ENCODE measurements around the gene LOC101059915.
A peak's percentile ranks its signal among the peaks of the same experiment; 100 is the strongest.

LOC101059915 gene

DNA sequence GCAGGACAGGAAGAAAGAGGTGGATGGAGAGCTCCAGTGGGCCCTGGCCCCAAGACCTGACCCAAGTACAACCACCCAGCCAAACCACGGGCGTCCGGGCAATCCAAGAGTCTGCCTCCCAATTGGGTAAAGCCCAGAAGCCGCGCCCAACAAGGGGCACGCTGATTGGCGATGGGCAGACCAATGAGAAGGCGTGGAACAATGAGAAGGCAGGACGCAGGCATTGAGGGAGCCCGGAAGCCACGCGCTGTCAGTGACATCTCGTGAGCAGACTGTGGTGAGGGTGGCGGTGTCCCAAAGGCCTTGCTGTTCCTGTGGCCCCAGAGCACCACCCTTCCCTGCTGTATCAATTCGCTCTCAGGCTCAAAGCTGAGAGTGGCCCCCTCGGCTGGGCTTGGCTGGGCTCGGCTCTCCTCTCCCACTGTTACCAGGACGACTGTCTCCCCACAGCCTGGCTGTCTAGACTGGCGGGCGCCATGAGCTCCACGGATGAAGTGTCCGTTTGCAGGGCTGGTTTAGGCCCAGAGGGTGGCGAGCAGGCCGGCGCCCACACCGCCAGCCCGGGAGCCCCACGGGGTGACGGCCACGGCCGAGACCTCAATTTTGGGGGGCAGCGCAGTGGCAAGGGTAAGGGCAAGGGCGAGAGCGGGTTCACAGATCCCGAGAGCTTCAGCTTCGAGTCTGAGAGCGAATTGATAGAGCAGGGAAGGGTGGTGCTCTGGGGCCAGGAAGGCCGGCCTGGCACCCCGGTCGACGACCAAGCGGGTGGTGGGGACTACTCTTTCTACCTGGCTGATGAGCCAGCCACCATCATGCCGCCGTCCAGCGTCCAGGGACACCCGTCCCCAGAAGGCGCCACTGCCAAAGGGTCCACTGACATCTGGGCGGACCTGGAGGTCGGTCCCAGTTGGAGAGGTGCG is at the start of gene LOC101059915:
Gene LOC101059915, plus strand, starts transcription at position 219 of the 920 bp plus-strand sequence.
- DNase-seq = no peak

- DNase-seq = no peak
These were observed 49.6 kb upstream of the LOC101059915 start for GRCh38 chrX:71617742-71618141.

DNA sequence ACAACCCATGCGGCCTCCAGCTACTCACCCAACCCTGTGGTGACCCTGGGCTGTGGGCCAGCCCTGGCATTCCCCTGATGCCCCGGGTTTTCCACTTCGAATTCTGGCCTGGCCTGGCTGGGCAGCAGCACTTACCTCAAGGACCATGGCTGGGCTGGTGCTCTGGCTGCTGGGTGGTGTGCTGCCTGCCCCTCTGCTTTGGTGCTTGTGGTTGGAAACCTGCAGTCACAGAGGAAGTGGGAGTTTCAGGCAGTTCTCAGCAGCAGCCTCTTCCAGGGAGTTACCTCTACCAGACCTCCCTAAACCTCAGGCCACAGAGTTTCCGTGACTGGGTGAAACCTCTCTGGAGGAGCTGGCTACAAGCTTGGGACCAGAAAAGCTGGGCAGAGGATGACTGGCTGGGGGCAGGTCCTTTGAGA is 49.0 kb upstream of the LOC101059915 start, which contains the start of gene CXCR3:
Gene CXCR3, minus strand, starts transcription at position 209 of the 419 bp plus-strand sequence. Its CDS starts 62 bp downstream, at position 147.
- peak; percentile 60 for DNase-seq

- no peak for DNase-seq
These were observed 48.6 kb upstream of the LOC101059915 start for GRCh38 chrX:71618787-71619186.

DNA sequence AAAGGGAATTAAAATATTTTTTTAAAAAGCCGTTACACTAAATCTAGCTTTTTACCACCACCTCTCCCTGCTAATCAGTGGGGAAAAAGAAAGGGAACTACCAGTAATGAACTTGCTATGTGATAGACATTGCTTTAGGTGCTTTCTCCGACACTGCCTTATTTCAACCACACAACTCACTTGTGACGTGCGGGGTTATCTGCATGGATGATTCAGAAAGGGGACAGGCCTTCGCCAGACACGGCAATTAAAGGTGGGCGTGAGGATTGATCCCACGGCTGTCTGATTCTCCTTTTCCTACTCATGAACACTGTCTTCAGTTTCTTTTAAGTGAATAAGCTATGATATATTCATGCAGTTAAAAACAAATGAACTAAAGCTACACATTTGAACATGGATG is 48.2 kb upstream of the LOC101059915 start:
- peak; percentile 62 for DNase-seq

DNA sequence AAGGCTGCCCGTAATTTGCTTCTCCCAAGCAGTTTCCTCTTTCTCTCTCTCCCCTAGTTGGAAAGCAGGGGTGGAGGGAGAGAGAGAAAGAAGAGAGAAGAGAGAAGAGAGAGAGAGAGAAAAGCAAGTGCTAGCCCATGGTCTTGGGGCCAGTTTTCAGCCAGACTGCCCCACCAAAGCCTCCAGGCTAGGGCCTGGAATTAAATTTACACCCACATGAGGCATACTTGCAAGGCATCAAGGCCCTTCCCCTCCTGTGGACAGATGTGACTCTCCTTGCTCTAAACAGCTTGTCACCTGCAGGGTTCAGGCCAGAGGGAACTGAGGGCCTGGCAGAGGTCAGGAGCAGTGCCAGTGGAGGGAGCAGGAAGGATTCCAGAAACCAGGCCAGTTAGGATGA is 47.4 kb upstream of the LOC101059915 start:
- DNase-seq = no peak

GRCh38 chrX:71621603-71622002 is 45.7 kb upstream of the LOC101059915 start:
- DNase-seq = no peak

- DNase-seq = no peak
These were observed 45.2 kb upstream of the LOC101059915 start for GRCh38 chrX:71622032-71622575.

GRCh38 chrX:71622576-71623450 is 44.5 kb upstream of the LOC101059915 start:
- peak; percentile 87 for DNase-seq

DNA sequence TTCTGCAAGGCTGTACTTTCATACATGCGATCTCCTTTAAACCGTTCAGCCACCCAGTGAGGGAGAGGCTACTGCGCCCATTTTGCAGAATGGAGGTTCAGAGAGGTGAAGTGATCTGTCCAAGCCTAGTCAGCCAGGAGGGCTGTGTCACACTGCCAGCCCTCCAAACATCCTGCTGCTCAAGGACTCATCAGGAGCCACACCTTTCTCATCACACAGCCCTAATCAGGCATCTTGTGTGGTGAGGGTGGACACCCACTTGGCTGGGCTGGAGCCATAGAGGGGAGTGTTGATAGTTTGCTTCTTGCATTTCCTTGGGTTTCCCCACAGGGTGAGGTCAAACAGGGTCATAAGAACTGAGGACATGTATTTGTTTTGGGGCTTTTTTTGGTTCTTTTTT is 43.6 kb upstream of the LOC101059915 start:
- DNase-seq = peak; percentile 45

DNA sequence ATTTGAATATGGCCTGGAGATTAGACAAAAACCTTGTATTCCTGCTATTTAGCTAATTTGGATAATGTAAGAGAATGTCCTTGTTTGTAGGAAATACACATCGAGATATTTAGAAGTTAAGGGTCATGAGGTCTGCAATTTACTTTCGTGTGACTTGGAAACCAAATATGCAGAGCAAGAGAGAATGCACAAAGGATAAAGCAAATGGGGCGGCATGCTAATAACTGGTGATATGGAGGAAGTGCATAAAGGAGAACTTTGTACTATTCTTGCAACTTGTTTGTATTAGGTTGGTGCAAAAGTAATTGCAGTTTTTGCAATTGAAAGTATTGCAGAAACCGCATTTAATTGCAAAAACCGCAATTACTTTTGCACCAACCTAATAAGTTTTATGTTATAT is 41.9 kb upstream of the LOC101059915 start:
- no peak for DNase-seq

DNA sequence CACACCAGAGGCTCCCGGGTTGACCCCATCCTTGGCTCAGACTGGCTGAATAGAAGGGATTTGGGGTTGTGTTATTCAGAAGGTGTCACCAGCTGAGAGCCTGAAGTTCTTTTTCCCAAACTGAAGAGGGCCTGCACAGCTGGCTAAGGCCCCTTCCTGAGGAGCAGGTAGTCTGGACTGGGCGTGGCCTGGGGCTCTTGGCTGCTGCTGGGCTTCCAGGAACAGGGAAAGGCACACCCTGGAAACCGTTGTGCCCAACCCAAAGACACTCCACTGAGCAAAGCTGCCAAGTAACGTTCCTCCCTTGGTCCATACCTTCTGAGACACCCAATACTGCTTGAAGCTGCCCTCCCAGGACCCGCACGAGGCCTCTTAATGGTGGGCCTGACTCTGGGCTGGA is 40.8 kb upstream of the LOC101059915 start:
- DNase-seq = no peak

GRCh38 chrX:71627588-71628404 is 39.5 kb upstream of the LOC101059915 start:
- DNase-seq = no peak

DNA sequence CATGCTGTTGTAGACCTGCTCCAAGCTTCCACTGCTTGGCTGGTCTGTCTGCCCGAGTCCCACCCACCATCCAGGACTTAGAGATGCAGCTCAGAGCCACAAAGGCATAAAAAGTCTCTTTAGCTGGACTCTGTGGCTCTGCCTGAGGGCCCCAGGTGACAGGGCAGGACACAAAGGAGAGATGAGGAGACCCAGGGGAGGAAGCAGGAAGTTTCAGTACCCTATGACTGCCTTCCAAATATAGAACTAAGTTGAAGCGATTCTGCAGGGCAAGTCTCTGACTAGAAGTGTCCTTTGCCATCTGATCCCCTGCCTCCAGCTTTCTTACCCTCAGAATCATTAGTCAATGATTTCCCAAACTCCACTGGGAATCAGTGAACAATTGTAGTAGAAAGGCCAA is 37.9 kb upstream of the LOC101059915 start:
- DNase-seq = no peak

DNA sequence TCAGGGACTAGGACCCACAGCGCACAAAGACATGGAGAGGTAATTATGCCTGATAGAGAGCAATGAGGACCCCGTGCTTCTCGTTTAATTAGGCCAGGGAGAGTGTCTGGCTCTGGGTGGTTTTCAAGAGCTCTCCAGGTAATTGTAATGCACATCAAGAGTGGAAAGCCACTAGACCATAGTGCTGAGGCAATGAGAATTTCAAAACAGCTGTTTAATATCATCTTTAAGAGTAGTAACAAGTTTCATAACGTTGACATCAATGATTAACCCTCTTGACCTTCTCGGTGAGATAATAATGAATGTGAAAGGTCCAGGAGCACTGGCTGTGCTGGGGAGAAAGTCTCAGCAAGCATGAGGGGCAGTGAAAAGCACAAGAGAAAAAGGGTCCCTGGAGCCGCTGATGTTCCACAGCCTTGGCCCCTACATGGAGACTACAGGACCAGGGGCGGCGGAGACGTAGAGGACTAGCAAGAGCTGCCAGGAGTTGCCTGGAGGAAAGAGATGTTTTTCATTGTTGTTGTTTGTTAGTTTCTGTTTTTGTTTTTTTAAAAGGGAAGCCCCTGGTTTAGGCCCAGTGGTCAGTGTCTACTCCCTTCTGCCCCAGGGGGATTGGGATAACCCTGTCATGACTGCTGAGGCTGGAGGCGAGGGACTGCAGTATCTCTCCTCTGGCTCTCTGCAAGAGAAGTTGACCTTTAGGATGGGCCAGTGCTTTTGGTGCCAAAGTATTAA is 34.3 kb upstream of the LOC101059915 start:
- no peak for DNase-seq

GRCh38 chrX:71634366-71634765 is 33.0 kb upstream of the LOC101059915 start:
- DNase-seq = no peak

- no peak for DNase-seq
These were observed 30.7 kb upstream of the LOC101059915 start for GRCh38 chrX:71636438-71637252.

- no peak for DNase-seq
These were observed 30.1 kb upstream of the LOC101059915 start for GRCh38 chrX:71637253-71637618.

DNA sequence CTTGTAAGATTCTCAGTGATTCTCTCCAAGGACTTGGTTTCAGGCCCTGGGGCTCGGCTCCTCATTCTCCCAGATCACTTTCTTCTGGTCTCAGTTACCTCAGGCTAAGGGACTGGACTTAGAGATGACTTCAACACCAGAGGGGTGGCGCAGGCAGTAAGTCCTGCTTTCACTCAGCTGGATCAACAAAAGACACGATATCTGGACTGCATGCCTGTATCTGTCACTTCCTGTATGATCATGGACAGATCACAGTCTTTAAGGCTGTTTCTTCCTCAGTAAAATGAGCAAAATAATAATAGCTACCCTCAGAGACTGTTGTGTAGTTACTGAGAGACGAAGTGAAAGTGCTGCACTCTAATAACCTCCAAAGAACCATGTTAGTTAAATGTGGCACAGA is 29.5 kb upstream of the LOC101059915 start:
- DNase-seq = no peak

DNA sequence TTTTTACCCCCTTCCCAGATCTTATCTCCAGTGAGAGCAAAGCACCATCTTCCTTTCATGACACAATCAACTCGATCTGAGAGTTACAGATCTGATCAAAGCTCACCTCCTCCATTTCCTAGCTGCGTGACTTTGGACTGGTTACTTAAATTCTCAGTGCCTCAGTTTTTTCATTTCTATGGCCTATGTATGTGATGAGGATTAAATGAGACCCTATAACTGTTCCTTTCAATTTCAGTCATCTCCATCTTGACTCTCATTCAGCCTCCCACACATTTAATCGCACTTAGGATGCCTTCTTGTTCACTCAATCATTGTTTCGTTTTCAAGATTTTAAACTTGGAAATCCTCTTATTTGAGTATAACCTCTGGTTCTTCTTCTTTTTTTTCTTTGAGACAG is 28.9 kb upstream of the LOC101059915 start:
- DNase-seq = no peak

DNA sequence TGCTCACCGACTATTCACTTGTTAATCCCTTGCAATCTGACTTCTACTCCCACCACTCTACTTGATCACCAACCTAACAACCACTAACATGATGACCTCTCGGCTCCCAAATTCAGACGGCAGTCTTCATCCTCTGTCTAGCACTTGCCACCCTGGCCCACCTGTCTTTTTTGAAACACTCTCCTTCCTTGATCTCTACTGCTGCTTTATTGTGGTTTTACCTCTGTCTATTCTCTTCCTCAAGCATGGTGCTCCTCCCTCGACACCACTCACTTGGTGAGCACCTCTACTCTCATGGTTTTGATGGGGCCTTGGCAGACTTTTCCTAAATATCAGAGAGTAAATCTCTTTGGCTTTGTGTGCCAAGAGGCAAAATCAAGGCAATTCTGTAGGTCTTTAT is 27.3 kb upstream of the LOC101059915 start:
- peak; percentile 43 for DNase-seq

Measured in CD4-positive, alpha-beta T cell treated with Interleukin-17A for 1 hour (primary cell).